Large intestine (tissue), 3 donors: ENCODE data around the gene GAREM1. TPM values are rescaled to one million over a fixed set of nuclear protein-coding genes. Genes with fewer than 3 reads are reported as not detected.

Source experiments
- DNase-seq, 2 donors: peaks; one replicate each; pipeline versions ENCODE4 v3.0.0 to v3.0.0-alpha.2; 2013
- H3K27ac ChIP-seq: one replicate; pipeline ENCODE4 v1.5.1; 2013; ENCODE audit warnings: low read length
- H3K27me3 ChIP-seq: 2 replicates; pipeline ENCODE4 v1.6.1; 2013; ENCODE audit warnings: low read length; ENCODE audit not compliant: control insufficient read depth, insufficient read depth
- H3K36me3 ChIP-seq: 2 replicates; pipeline ENCODE4 v1.6.1; 2013; ENCODE audit warnings: low read length; ENCODE audit not compliant: control insufficient read depth, insufficient read depth
- H3K4me1 ChIP-seq: one replicate; pipeline ENCODE4 v1.6.1; 2013; ENCODE audit warnings: low read length; ENCODE audit not compliant: control insufficient read depth, insufficient read depth
- H3K4me3 ChIP-seq: one replicate; pipeline ENCODE4 v1.5.1; 2013; ENCODE audit warnings: low read length
- H3K9me3 ChIP-seq: one replicate; pipeline ENCODE4 v1.6.1; 2013; ENCODE audit warnings: mild to moderate bottlenecking, low read depth, low read length, moderate library complexity; ENCODE audit not compliant: control insufficient read depth
- WGBS: methylation state at CpG from one replicate; pipeline ENCODE4 v1.1.5; 2013; ENCODE audit warnings: low lambda C conversion rate; ENCODE audit not compliant: insufficient coverage; 5-methylcytosine and 5-hydroxymethylcytosine counted together
- polyA plus RNA-seq: library from polyadenylated mRNA; unstranded; fragments of 120-200 nt; gene quantifications from one replicate; pipeline ENCODE4 v1.2.1, GENCODE V29; 2013

Gene GAREM1
- polyA plus RNA-seq, 1 donor, result 11.8 TPM

DNA sequence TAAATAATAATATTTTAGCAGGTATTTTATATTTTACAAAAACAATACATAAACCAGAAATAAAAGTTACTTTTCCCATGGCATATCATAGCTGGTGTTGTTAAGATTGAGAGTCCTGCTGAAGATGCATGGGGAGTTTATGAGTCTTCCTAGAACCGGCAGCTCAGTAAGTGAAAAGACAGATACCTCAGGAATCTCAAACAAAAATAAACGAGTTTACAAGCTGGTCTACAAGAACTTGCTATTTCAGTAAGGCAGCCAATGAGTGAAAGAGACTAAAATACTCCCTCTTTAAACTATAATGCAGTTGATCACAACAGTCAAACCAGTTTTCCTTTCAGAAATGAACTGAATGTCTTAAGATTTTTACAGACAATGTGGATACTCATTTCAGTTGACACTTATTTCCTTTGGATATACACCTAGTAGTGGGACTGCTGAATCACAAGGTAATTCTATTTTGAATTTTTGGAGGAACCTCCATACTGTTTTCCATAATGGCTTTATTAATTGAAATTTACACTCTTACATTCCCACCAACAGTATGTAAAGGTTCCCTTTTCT lies 8.9 kb downstream of the GAREM1 start:
- Histone ChIP-seq H3K9me3 (no peaks in the 10 kb centered on the region), H3K36me3 (no peaks in the 10 kb centered on the region), H3K4me3 (no peak overlapping the region), H3K27ac (no peak overlapping the region), H3K4me1 (peaks cover 7% of the 10 kb centered on the region), H3K27me3 (no peaks in the 10 kb centered on the region)
- no peak for DNase-seq
- no CpG with 5 or more reads among the region's 2 CpGs for WGBS

- Histone ChIP-seq H3K36me3 (no peaks in the 10 kb centered on the region), H3K4me3 (no peak overlapping the region), H3K9me3 (no peaks in the 10 kb centered on the region), H3K27me3 (no peaks in the 10 kb centered on the region), H3K27ac (peak overlapping the region; percentile 4), H3K4me1 (peaks cover 7% of the 10 kb centered on the region)
- DNase-seq, result peak in 1 of 2 donors; percentile 39
- 0% methylated on average over 1 of the region's 4 CpGs for WGBS
Measured at GRCh38 chr18:32460171-32460731, 10.4 kb downstream of the GAREM1 start.

- 77% methylated on average over 3 of the region's 4 CpGs for WGBS
- Histone ChIP-seq H3K36me3 (no peaks in the 10 kb centered on the region), H3K27ac (peak overlapping the region; percentile 21), H3K4me3 (no peak overlapping the region), H3K9me3 (no peaks in the 10 kb centered on the region), H3K4me1 (peaks cover 7% of the 10 kb centered on the region), H3K27me3 (no peaks in the 10 kb centered on the region)
- DNase-seq, result no peak
Measured at GRCh38 chr18:32459361-32460101, 11.2 kb downstream of the GAREM1 start.

GRCh38 chr18:32455361-32455760 lies 15.3 kb downstream of the GAREM1 start:
- no CpG with 5 or more reads among the region's 1 CpG for WGBS
- H3K4me1 ChIP-seq, result peaks cover 7% of the 10 kb centered on the region
- no peaks in the 10 kb centered on the region for H3K27me3 ChIP-seq
- H3K27ac ChIP-seq, result no peak overlapping the region
- H3K4me3 ChIP-seq, result no peak overlapping the region
- no peaks in the 10 kb centered on the region for H3K9me3 ChIP-seq
- H3K36me3 ChIP-seq, result no peaks in the 10 kb centered on the region
- no peak for DNase-seq

- Histone ChIP-seq H3K4me3 (no peak overlapping the region), H3K27ac (no peak overlapping the region), H3K36me3 (no peaks in the 10 kb centered on the region), H3K4me1 (peaks cover 5% of the 10 kb centered on the region), H3K27me3 (no peaks in the 10 kb centered on the region), H3K9me3 (no peaks in the 10 kb centered on the region)
- no CpG with 5 or more reads among the region's 1 CpG for WGBS
- no peak for DNase-seq
Measured at GRCh38 chr18:32454593-32454992, 16.1 kb downstream of the GAREM1 start.

GRCh38 chr18:32450874-32451273 lies 19.8 kb downstream of the GAREM1 start:
- H3K27ac ChIP-seq, result no peak overlapping the region
- no peak overlapping the region for H3K4me3 ChIP-seq
- no peak for DNase-seq
- no peaks in the 10 kb centered on the region for H3K36me3 ChIP-seq
- no peaks in the 10 kb centered on the region for H3K27me3 ChIP-seq
- H3K4me1 ChIP-seq, result peaks cover 4% of the 10 kb centered on the region
- no peaks in the 10 kb centered on the region for H3K9me3 ChIP-seq

- H3K4me3 ChIP-seq, result no peak overlapping the region
- no peak overlapping the region for H3K27ac ChIP-seq
- WGBS, result 100% methylated on average over 2 of the region's 3 CpGs
- H3K4me1 ChIP-seq, result peaks cover 4% of the 10 kb centered on the region
- no peaks in the 10 kb centered on the region for H3K36me3 ChIP-seq
- H3K27me3 ChIP-seq, result no peaks in the 10 kb centered on the region
- H3K9me3 ChIP-seq, result no peaks in the 10 kb centered on the region
- no peak for DNase-seq
Measured at GRCh38 chr18:32450026-32450691, 20.5 kb downstream of the GAREM1 start.

DNA sequence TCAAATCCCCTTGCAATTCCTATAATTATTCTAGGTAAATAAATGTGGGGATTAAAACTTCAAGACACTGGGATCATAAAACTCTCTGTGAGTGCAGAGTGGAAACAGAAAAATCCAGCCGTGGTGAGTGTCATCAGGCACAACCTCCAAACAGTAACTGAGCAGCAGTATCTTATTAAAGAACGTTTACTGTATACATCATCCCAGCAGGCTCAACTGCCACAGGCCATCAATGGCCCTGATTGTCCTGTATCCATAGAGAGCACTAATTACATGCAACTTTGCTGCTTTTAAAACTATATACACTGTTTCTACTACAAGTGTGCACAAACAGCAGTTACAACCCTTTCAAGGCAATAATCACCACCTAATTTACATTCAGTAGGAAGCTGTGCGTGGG lies 23.9 kb downstream of the GAREM1 start:
- H3K27ac ChIP-seq, result no peak overlapping the region
- DNase-seq, result no peak
- H3K4me1 ChIP-seq, result peaks cover 4% of the 10 kb centered on the region
- H3K36me3 ChIP-seq, result no peaks in the 10 kb centered on the region
- no peaks in the 10 kb centered on the region for H3K27me3 ChIP-seq
- no peaks in the 10 kb centered on the region for H3K9me3 ChIP-seq
- no peak overlapping the region for H3K4me3 ChIP-seq
- 90% methylated on average over 1 of the region's 3 CpGs for WGBS

DNA sequence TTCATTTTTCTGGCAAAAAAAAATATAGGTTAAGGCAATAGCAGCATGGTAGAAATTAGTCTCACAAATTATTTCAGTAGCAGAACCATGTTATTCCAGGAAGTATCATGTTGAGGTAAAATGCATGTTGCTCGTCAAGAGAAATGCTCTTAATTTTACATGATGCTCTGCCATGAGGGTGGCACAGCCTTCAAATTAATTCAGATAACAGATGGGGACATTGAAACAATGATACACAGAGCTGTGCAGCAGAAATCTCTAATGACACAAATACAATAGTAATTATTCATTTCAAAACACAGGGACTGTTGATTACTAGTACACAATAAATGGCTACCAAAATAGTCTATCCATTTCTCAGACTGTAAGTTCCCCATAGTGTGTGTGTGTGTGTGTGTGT lies 24.8 kb downstream of the GAREM1 start:
- H3K4me1 ChIP-seq, result peaks cover 4% of the 10 kb centered on the region
- H3K27ac ChIP-seq, result no peak overlapping the region
- H3K9me3 ChIP-seq, result no peaks in the 10 kb centered on the region
- no peak for DNase-seq
- WGBS, result no CpG with 5 or more reads among the region's 1 CpG
- no peaks in the 10 kb centered on the region for H3K27me3 ChIP-seq
- no peak overlapping the region for H3K4me3 ChIP-seq
- H3K36me3 ChIP-seq, result no peaks in the 10 kb centered on the region

- WGBS, result no CpG with 5 or more reads among the region's 5 CpGs
- Histone ChIP-seq H3K4me3 (no peak overlapping the region), H3K9me3 (no peaks in the 10 kb centered on the region), H3K4me1 (no peaks in the 10 kb centered on the region), H3K27me3 (no peaks in the 10 kb centered on the region), H3K36me3 (no peaks in the 10 kb centered on the region), H3K27ac (no peak overlapping the region)
- DNase-seq, result no peak
Measured at GRCh38 chr18:32443706-32444215, 26.9 kb downstream of the GAREM1 start.
